H1 (cell line): ENCODE data around the gene MT1F. TPM values are rescaled to one million over a fixed set of nuclear protein-coding genes. Genes with fewer than 3 reads are reported as not detected.

Experiments
- CTCF ChIA-PET: fragments of 300-600 bp; sonication (Branson Sonifier 250); formaldehyde crosslinking; loops from one replicate; lab custom pipeline; 2021; ENCODE audit not compliant: partially characterized antibody; lab: Charles Lee
- POLR2A ChIA-PET: fragments of 300-600 bp; sonication (Branson Sonifier 250); formaldehyde crosslinking; loops from one replicate; lab custom pipeline; 2021; ENCODE audit warnings: inconsistent platforms; ENCODE audit not compliant: partially characterized antibody; lab: Charles Lee
- DNase-seq, 2 experiments: peaks; one replicate each; pipeline versions ENCODE4 v3.0.0 to v3.0.0-alpha.2; 2010 to 2022; ENCODE audit warnings: low spot score in 2 of 2, low read depth in 1 of 2, mixed read lengths in 1 of 2
- FAIRE-seq: peaks from 2 replicates; lab custom pipeline; 2011; peaks lifted over from hg19 to GRCh38; lab: Jason Lieb, UNC
- H2AFZ ChIP-seq: 2 replicates; pipeline ENCODE4 v1.8.1; 2012; ENCODE audit warnings: low read length, inconsistent platforms
- H2AK5ac ChIP-seq: 2 replicates; pipeline ENCODE4 v1.6.1; 2013; ENCODE audit warnings: low read depth, low read length
- H2BK120ac ChIP-seq: replicated peaks from 2 replicates; pipeline ENCODE3; 2013; ENCODE audit warnings: low read depth, low read length, inconsistent platforms
- H2BK12ac ChIP-seq: 2 replicates; pipeline ENCODE4 v1.6.1; 2013; ENCODE audit warnings: low read depth, low read length
- H2BK15ac ChIP-seq: 2 replicates; pipeline ENCODE4 v1.6.1; 2013; ENCODE audit warnings: low read length
- H2BK20ac ChIP-seq: 2 replicates; pipeline ENCODE4 v1.6.1; 2013; ENCODE audit warnings: low read length
- H2BK5ac ChIP-seq: 2 replicates; pipeline ENCODE4 v1.6.1; 2013; ENCODE audit warnings: low read depth, low read length
- H3K14ac ChIP-seq: 2 replicates; pipeline ENCODE4 v1.6.1; 2013; ENCODE audit warnings: inconsistent platforms; ENCODE audit not compliant: insufficient read length
- H3K18ac ChIP-seq: 2 replicates; pipeline ENCODE4 v1.6.1; 2013; ENCODE audit warnings: low read length; ENCODE audit errors: extremely low read depth
- H3K23ac ChIP-seq: 2 replicates; pipeline ENCODE4 v1.6.1; 2013; ENCODE audit warnings: inconsistent platforms; ENCODE audit not compliant: insufficient read length
- H3K23me2 ChIP-seq: 2 replicates; pipeline ENCODE4 v1.6.1; 2013; ENCODE audit warnings: low read depth, low read length
- H3K27ac ChIP-seq: 2 replicates; pipeline ENCODE4 v1.6.1; 2011; ENCODE audit warnings: low read depth, low read length, inconsistent platforms
- H3K27me3 ChIP-seq, 4 experiments: replicated peaks in 1 of 4; 1 replicate in 1 of 4; 2 replicates in 3 of 4; pipeline versions ENCODE4 v1.6.1 to v1.8.1; 2011 to 2013; ENCODE audit warnings: low read length in 3 of 4, mild to moderate bottlenecking in 3 of 4, inconsistent platforms in 2 of 4, mixed read lengths in 2 of 4, moderate library complexity in 1 of 4; ENCODE audit not compliant: control insufficient read depth in 3 of 4, insufficient read depth in 3 of 4; ENCODE audit errors: extremely low read depth in 1 of 4
- H3K36me3 ChIP-seq, 4 experiments: 2 replicates each; pipeline versions ENCODE4 v1.6.1 to v1.8.1; 2011 to 2013; ENCODE audit warnings: mild to moderate bottlenecking in 4 of 4, low read length in 3 of 4, moderate library complexity in 2 of 4, control low read depth in 1 of 4, inconsistent platforms in 1 of 4; ENCODE audit not compliant: insufficient read depth in 4 of 4, control insufficient read depth in 2 of 4
- H3K4ac ChIP-seq: replicated peaks from 2 replicates; pipeline ENCODE3; 2013; ENCODE audit warnings: low read length, low read depth, mixed read lengths, inconsistent platforms; ENCODE audit not compliant: insufficient read length
- H3K4me1 ChIP-seq, 4 experiments: replicated peaks in 1 of 4; 1 replicate in 1 of 4; 2 replicates in 3 of 4; pipeline versions ENCODE4 v1.6.1 to v1.8.1; 2011 to 2013; ENCODE audit warnings: low read length in 3 of 4, inconsistent platforms in 2 of 4, mixed read lengths in 1 of 4; ENCODE audit not compliant: insufficient read depth in 4 of 4, control insufficient read depth in 3 of 4
- H3K4me2 ChIP-seq, 2 experiments: 2 replicates each; pipeline versions ENCODE4 v1.6.1 to v1.8.1; 2011 to 2013; ENCODE audit warnings: low read depth in 2 of 2, low read length in 2 of 2, control low read depth in 1 of 2, inconsistent platforms in 1 of 2, mild to moderate bottlenecking in 1 of 2; ENCODE audit not compliant: insufficient read depth in 1 of 2
- H3K4me3 ChIP-seq, 4 experiments: fragments of 200-600, 300-600 bp in 1 of 4; sonication (generic), shearing (Covaris generic), sonication (Bioruptor Twin) in 1 of 4; 2 replicates each; pipeline versions ENCODE4 v1.5.1 to v1.8.1; 2011 to 2016; ENCODE audit warnings: low read length in 4 of 4, low read depth in 3 of 4, control low read depth in 2 of 4, inconsistent platforms in 2 of 4, mild to moderate bottlenecking in 2 of 4, mixed read lengths in 1 of 4, moderate library complexity in 1 of 4; ENCODE audit not compliant: insufficient read depth in 2 of 4; ENCODE audit errors: extremely low read depth in 1 of 4
- H3K56ac ChIP-seq: replicated peaks from 2 replicates; pipeline ENCODE3; 2013; ENCODE audit warnings: low read depth, mild to moderate bottlenecking, mixed read lengths, low read length, inconsistent platforms; ENCODE audit not compliant: insufficient read length
- H3K79me1 ChIP-seq: 2 replicates; pipeline ENCODE4 v1.6.1; 2013; ENCODE audit warnings: low read depth, low read length, control low read depth
- H3K79me2 ChIP-seq, 2 experiments: 2 replicates each; pipeline versions ENCODE4 v1.6.1 to v1.8.1; 2012 to 2013; ENCODE audit warnings: low read length in 2 of 2, mild to moderate bottlenecking in 2 of 2, inconsistent platforms in 1 of 2; ENCODE audit not compliant: insufficient read depth in 2 of 2, control insufficient read depth in 1 of 2
- H3K9ac ChIP-seq, 4 experiments: replicated peaks in 1 of 4; 1 replicate in 1 of 4; 2 replicates in 3 of 4; pipeline versions ENCODE4 v1.6.1 to v1.8.1; 2011 to 2013; ENCODE audit warnings: low read depth in 3 of 4, low read length in 3 of 4, control low read depth in 2 of 4, mild to moderate bottlenecking in 2 of 4, moderate library complexity in 2 of 4, inconsistent platforms in 1 of 4; ENCODE audit errors: extremely low read depth in 1 of 4
- H3K9me3 ChIP-seq, 2 experiments: 2 replicates each; pipeline versions ENCODE4 v1.6.1 to v1.8.1; 2012 to 2013; ENCODE audit warnings: mild to moderate bottlenecking in 2 of 2, moderate library complexity in 2 of 2, control low read depth in 1 of 2, inconsistent platforms in 1 of 2, low read depth in 1 of 2, low read length in 1 of 2, mixed read lengths in 1 of 2; ENCODE audit not compliant: insufficient read depth in 2 of 2
- H4K20me1 ChIP-seq, 2 experiments: replicated peaks in 1 of 2; 2 replicates each; pipeline versions ENCODE3 to v1.8.1; 2011 to 2013; ENCODE audit warnings: inconsistent platforms in 2 of 2, low read length in 2 of 2, mild to moderate bottlenecking in 1 of 2; ENCODE audit not compliant: insufficient read depth in 2 of 2, control insufficient read depth in 1 of 2
- H4K5ac ChIP-seq: 2 replicates; pipeline ENCODE4 v1.6.1; 2013; ENCODE audit warnings: low read length, low read depth, mixed read lengths, inconsistent platforms; ENCODE audit not compliant: insufficient read length
- H4K8ac ChIP-seq: 2 replicates; pipeline ENCODE4 v1.8.0; 2013; ENCODE audit warnings: mild to moderate bottlenecking, moderate library complexity, low read length, inconsistent platforms; ENCODE audit not compliant: insufficient read depth; ENCODE audit errors: extremely low read depth
- H4K91ac ChIP-seq: replicated peaks from 2 replicates; pipeline ENCODE3; 2013; ENCODE audit warnings: low read length, mixed read lengths, inconsistent platforms; ENCODE audit not compliant: insufficient read length
- ATF3 ChIP-seq: IDR thresholded peaks from 2 replicates; pipeline ENCODE4 v1.6.1; 2011; ENCODE audit warnings: low read depth, mild to moderate bottlenecking, low read length; ENCODE audit not compliant: insufficient read depth
- BRCA1 ChIP-seq: IDR thresholded peaks from 2 replicates; pipeline ENCODE4 v1.6.1; 2012; ENCODE audit warnings: low read depth, low read length, improper control_type of control experiment
- FOSL1 ChIP-seq: IDR thresholded peaks from 2 replicates; pipeline ENCODE4 v1.6.1; 2011; ENCODE audit warnings: mild to moderate bottlenecking, low read depth, low read length, moderate library complexity; ENCODE audit not compliant: insufficient read depth
- HDAC2 ChIP-seq, 2 experiments: fragments of 300-600 bp in 1 of 2; sonication (generic) in 1 of 2; IDR thresholded peaks; 2 replicates each; pipeline ENCODE4 v1.6.1; 2011 to 2012; ENCODE audit warnings: low read depth in 2 of 2, low read length in 2 of 2, mild to moderate bottlenecking in 2 of 2, moderate library complexity in 2 of 2, borderline replicate concordance in 1 of 2, inconsistent platforms in 1 of 2
- MAX ChIP-seq: IDR thresholded peaks from 2 replicates; pipeline ENCODE4 v1.6.1; 2012; ENCODE audit warnings: inconsistent platforms
- PHF8 ChIP-seq: fragments of 200-600 bp; sonication (generic); conservative IDR thresholded peaks from 2 replicates; pipeline ENCODE4 v1.7.1; 2012; ENCODE audit warnings: low read depth, mild to moderate bottlenecking, inconsistent platforms, low read length, moderate library complexity
- POLR2AphosphoS5 ChIP-seq: IDR thresholded peaks from 2 replicates; pipeline ENCODE4 v1.6.1; 2011; ENCODE audit warnings: low read depth, low read length
- RAD21 ChIP-seq, 2 experiments: IDR thresholded peaks in 1 of 2; conservative IDR thresholded peaks in 1 of 2; 2 replicates each; pipeline ENCODE4 v1.6.1; 2011; ENCODE audit warnings: low read depth in 2 of 2, low read length in 2 of 2, improper control_type of control experiment in 1 of 2, inconsistent platforms in 1 of 2, mild to moderate bottlenecking in 1 of 2, moderate library complexity in 1 of 2
- SIN3A ChIP-seq, 2 experiments: IDR thresholded peaks in 1 of 2; conservative IDR thresholded peaks in 1 of 2; 2 replicates each; pipeline ENCODE4 v1.6.1; 2011 to 2012; ENCODE audit warnings: low read length in 2 of 2, improper control_type of control experiment in 1 of 2, low read depth in 1 of 2, mild to moderate bottlenecking in 1 of 2
- SP2 ChIP-seq: IDR thresholded peaks from 2 replicates; pipeline ENCODE4 v1.6.1; 2012; ENCODE audit warnings: mild to moderate bottlenecking, low read length, inconsistent platforms
- SRF ChIP-seq: IDR thresholded peaks from 2 replicates; pipeline ENCODE4 v1.6.1; 2011; ENCODE audit warnings: mild to moderate bottlenecking, low read depth, low read length, moderate library complexity
- ZNF274 ChIP-seq: IDR thresholded peaks from 2 replicates; pipeline ENCODE4 v1.7.0; 2012; ENCODE audit warnings: low read length, borderline replicate concordance; ENCODE audit errors: extremely low read depth
- WGBS, 2 experiments: shearing (Covaris generic) in 1 of 2; methylation state at CpG; one replicate each; pipeline versions ENCODE4 v1.1.6 to v1.1.7; 2013 to 2015; ENCODE audit warnings: low lambda C conversion rate in 2 of 2, mixed read lengths in 2 of 2, inconsistent platforms in 1 of 2, low coverage in 1 of 2, missing lambda C conversion rate in 1 of 2; ENCODE audit not compliant: insufficient replicate concordance in 2 of 2, insufficient coverage in 1 of 2, insufficient read length in 1 of 2; ENCODE audit errors: extremely low coverage in 1 of 2, missing lambda C conversion rate in 1 of 2; 5-methylcytosine and 5-hydroxymethylcytosine counted together
- polyA plus RNA-seq, 7 experiments: library from polyadenylated mRNA; depleted of rRNA in 3 of 7; stranded (reverse) in 5 of 7; unstranded in 2 of 7; fragments of >200 nt in 5 of 7; fragments of 200-250 nt in 2 of 7; gene quantifications; 1 replicate in 5 of 7; 2 replicates in 1 of 7; 4 replicates in 1 of 7; pipeline versions ENCODE4 v1.2.1 to v1.2.3, GENCODE V29; 2011 to 2013; ENCODE audit warnings: missing spikeins in 2 of 7, mixed read lengths in 2 of 7
- total RNA-seq: library from RNA; stranded (reverse); fragmentation: NEBNext Ultra II Directional; extraction: Animal tissue kit (Norgen Biotek cat#: 25700); gene quantifications from 2 replicates; pipeline ENCODE4 v1.2.1, GENCODE V29; 2021

MT1F gene
- total and polyA plus RNA-seq, 2 of the 8 experiments (the other 6 are each of a cell fraction or from before 2014, with no cell fraction given) = 5.9 to 20.8 TPM

- Histone ChIP-seq H3K9ac (no peak overlapping the region), H3K4me1 (peaks cover 3 to 22% (median 15%) of the 10 kb centered on the region in 4 experiments), H4K91ac (no peak overlapping the region), H3K36me3 (no peaks in the 10 kb centered on the region), H2BK12ac (no peak overlapping the region; the same call in 1 of the 2 replicates), H3K79me2 (no peaks in the 10 kb centered on the region), H2BK5ac (no peak overlapping the region), H3K18ac (no peak overlapping the region), H3K4ac (no peak overlapping the region), H4K20me1 (peaks cover 2 to 9% of the 10 kb centered on the region in 2 experiments), H3K9me3 (no peaks in the 10 kb centered on the region), H4K8ac (no peak overlapping the region), H3K14ac (no peak overlapping the region), H2AK5ac (no peak overlapping the region), H3K56ac (no peak overlapping the region), H4K5ac (no peak overlapping the region), H3K23ac (no peak overlapping the region), H3K27ac (no peak overlapping the region), H2AFZ (no peak overlapping the region), H2BK20ac (no peak overlapping the region; the same call in 1 of the 2 replicates), H3K4me2 (peak overlapping the region; percentile 74 to 92; a peak in 3 of 4 replicates), H2BK15ac (no peak overlapping the region), H3K4me3 (peak overlapping the region in 1 of 4 experiments; percentile 52; a peak in 2 of 8 replicates), H2BK120ac (no peak overlapping the region), H3K23me2 (peaks cover 10% of the 10 kb centered on the region; the same call in 1 of the 2 replicates), H3K27me3 (peaks cover 60 to 83% (median 75%) of the 10 kb centered on the region in 4 experiments), H3K79me1 (no peaks in the 10 kb centered on the region)
- ChIA-PET POLR2A (interaction anchor here (0.6 to 13.9 kb wide), 10 partner anchors 10 to 63 kb away, joined by 3 to 205 read pairs (median 8); partner anchors contain the start of genes MT1B, MT1E, MT1F and MT1X), CTCF (interaction anchor here (0.5 to 4.6 kb wide), 8 partner anchors 8 to 885 kb away, joined by 3 to 29 read pairs (median 4); partner anchors contain the start of gene MT1E)
- FAIRE-seq = no peak
- 18% methylated on average over 2 of the region's 2 CpGs; no CpG with 5 or more reads in 1 of the 2 experiments for WGBS, 2 experiments
- DNase-seq = no peak
- TF ChIP-seq SRF = no peak
- no peak for TF ChIP-seq POLR2AphosphoS5
- TF ChIP-seq ATF3 = no peak
- TF ChIP-seq MAX = no peak
- no peak for TF ChIP-seq PHF8
- no peak for TF ChIP-seq FOSL1
- no peak for TF ChIP-seq SP2
- no peak for TF ChIP-seq ZNF274
- TF ChIP-seq SIN3A (conservative IDR thresholded peaks at IDR 0.05 in 1 of 2, IDR thresholded peaks at IDR 0.05 in 1 of 2; ENCODE audit: low read depth in 1 of 2, low read length in 2 of 2) = no peak
- no peak for TF ChIP-seq RAD21 (IDR thresholded peaks at IDR 0.05 in 1 of 2, conservative IDR thresholded peaks at IDR 0.05 in 1 of 2; ENCODE audit: low read depth in 2 of 2, low read length in 2 of 2)
- no peak for TF ChIP-seq HDAC2 (IDR thresholded peaks at IDR 0.05; ENCODE audit: borderline replicate concordance in 1 of 2, low read depth in 2 of 2, low read length in 2 of 2)
- TF ChIP-seq BRCA1 = no peak
Observed at GRCh38 chr16:56670620-56670934, 12.8 kb downstream of the MT1F start.
